Fibroblast of peridontal ligament (primary cell): ENCODE results near the gene ZFP64.
"Not testable (repeated sequence)": the region's sequence is repeated elsewhere in the genome, so short reads cannot be mapped to it uniquely, and the experiment has no call there.

ENCODE experiments used
- DNase-seq: peaks from one replicate; pipeline ENCODE4 v3.0.0-alpha.2; 2010; ENCODE audit errors: extremely low read depth

The ZFP64 gene

GRCh38 chr20:52191132-52191915 lies at the start of gene ZFP64:
Gene ZFP64 (minus strand): TSS chr20:52191779. CDS start chr20:52191636, 143 bp downstream.
- DNase-seq: peak; percentile 73

- DNase-seq: no peak
These were observed 49.2 kb upstream of the ZFP64 start for GRCh38 chr20:52240802-52241201.

- no peak for DNase-seq
These were observed 47.5 kb upstream of the ZFP64 start for GRCh38 chr20:52239102-52239501.

- DNase-seq: no peak
These were observed 44.7 kb upstream of the ZFP64 start for GRCh38 chr20:52236292-52236691.

- DNase-seq: no peak
These were observed 43.5 kb upstream of the ZFP64 start for GRCh38 chr20:52235129-52235528.

- no peak for DNase-seq
These were observed 42.9 kb upstream of the ZFP64 start for GRCh38 chr20:52234302-52235045.

GRCh38 chr20:52231230-52231746 lies 39.7 kb upstream of the ZFP64 start:
- no peak for DNase-seq

- no peak for DNase-seq
These were observed 38.8 kb upstream of the ZFP64 start for GRCh38 chr20:52230409-52230808.

GRCh38 chr20:52229346-52229745 lies 37.8 kb upstream of the ZFP64 start:
- not testable (repeated sequence) for DNase-seq

- no peak for DNase-seq
These were observed 34.8 kb upstream of the ZFP64 start for GRCh38 chr20:52226370-52226769.

- no peak for DNase-seq
These were observed 33.3 kb upstream of the ZFP64 start for GRCh38 chr20:52224920-52225319.

GRCh38 chr20:52221362-52221761 lies 29.8 kb upstream of the ZFP64 start:
- DNase-seq: not testable (repeated sequence)

GRCh38 chr20:52220891-52221290 lies 29.3 kb upstream of the ZFP64 start:
- not testable (repeated sequence) for DNase-seq

- no peak for DNase-seq
These were observed 27.9 kb upstream of the ZFP64 start for GRCh38 chr20:52219441-52219840.

GRCh38 chr20:52217689-52218395 lies 26.3 kb upstream of the ZFP64 start:
- no peak for DNase-seq

GRCh38 chr20:52213995-52214394 lies 22.4 kb upstream of the ZFP64 start:
- no peak for DNase-seq

GRCh38 chr20:52212943-52213342 lies 21.4 kb upstream of the ZFP64 start:
- DNase-seq: no peak

- no peak for DNase-seq
These were observed 18.7 kb upstream of the ZFP64 start for GRCh38 chr20:52210037-52210990.

- DNase-seq: no peak
These were observed 17.6 kb upstream of the ZFP64 start for GRCh38 chr20:52209154-52209571.

- DNase-seq: no peak
These were observed 15.6 kb upstream of the ZFP64 start for GRCh38 chr20:52207020-52207810.
